GM12875 (cell line): Measurements from ENCODE around the gene EYS.

Experiments used
- H3K4me3 ChIP-seq: one replicate; pipeline ENCODE4 v1.5.1; 2011; ENCODE audit warnings: low read depth, low read length, control low read depth
- TF ChIP-seq, protein P1 (sequence below): IDR thresholded peaks from 2 replicates; pipeline ENCODE4 v1.5.1; 2011; ENCODE audit warnings: low read depth, mild to moderate bottlenecking, control low read depth, inconsistent platforms, low read length, moderate library complexity, borderline replicate concordance; ENCODE audit not compliant: insufficient read depth

EYS gene

GRCh38 chr6:63797721-63798120 is 1909.3 kb downstream of the EYS start:
- TF ChIP-seq, protein P1, sequence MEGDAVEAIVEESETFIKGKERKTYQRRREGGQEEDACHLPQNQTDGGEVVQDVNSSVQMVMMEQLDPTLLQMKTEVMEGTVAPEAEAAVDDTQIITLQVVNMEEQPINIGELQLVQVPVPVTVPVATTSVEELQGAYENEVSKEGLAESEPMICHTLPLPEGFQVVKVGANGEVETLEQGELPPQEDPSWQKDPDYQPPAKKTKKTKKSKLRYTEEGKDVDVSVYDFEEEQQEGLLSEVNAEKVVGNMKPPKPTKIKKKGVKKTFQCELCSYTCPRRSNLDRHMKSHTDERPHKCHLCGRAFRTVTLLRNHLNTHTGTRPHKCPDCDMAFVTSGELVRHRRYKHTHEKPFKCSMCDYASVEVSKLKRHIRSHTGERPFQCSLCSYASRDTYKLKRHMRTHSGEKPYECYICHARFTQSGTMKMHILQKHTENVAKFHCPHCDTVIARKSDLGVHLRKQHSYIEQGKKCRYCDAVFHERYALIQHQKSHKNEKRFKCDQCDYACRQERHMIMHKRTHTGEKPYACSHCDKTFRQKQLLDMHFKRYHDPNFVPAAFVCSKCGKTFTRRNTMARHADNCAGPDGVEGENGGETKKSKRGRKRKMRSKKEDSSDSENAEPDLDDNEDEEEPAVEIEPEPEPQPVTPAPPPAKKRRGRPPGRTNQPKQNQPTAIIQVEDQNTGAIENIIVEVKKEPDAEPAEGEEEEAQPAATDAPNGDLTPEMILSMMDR, result no peak
- no peak overlapping the region for H3K4me3 ChIP-seq

GRCh38 chr6:63795826-63796225 is 1911.2 kb downstream of the EYS start:
- no peak overlapping the region for H3K4me3 ChIP-seq
- TF ChIP-seq, protein P1, result no peak

DNA sequence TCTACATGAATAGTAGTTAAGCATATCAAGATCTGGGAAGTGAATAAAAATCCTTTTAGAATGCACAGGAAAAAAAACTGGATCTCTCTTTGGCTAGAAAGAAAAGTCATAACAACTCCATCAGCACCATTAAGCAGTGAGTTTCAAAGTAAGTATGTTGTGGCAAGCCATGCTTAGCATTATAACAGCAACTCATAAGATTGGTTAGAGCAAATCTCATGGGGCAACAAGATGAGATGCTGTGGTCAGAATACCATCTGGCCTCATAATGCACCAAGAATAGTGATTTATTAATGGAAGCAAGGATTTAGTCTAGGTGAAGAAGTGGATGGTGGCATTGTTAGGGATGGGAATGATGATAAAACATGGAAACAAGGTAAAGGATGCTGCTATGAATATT is 1912.0 kb downstream of the EYS start:
- TF ChIP-seq, protein P1, result no peak
- H3K4me3 ChIP-seq, result no peak overlapping the region

DNA sequence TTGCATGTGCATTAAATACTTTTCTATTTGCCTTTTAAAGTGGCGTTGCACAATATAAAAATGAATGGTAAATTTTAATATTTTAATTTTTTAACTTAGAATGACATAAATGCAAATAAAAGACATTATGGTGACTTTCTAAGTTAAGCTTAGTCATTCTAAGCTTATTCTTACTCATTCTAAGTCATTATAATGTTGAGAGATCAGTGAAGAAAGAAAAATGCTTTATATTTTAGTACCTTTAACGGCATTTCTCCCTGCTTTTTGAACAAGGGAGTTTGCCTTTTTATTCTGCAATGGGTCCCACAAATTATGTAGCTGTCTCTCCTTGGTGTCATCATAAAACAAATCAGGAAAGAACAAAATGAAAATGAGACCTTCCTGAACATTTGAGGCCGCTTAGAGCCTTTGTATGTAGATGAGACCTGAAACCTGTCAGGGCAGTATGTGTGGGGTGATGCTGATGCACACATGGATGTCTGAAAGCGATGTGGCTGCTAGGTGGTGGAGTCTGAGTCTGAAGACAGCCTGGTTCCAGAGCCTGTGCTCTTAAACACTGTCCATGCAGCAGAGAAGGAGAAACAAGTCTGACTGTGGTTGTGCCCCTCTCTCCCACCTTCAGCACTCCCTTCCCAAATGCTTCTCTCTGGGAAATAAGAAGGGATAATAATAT is 1913.4 kb downstream of the EYS start:
- TF ChIP-seq, protein P1, result no peak
- H3K4me3 ChIP-seq, result no peak overlapping the region

DNA sequence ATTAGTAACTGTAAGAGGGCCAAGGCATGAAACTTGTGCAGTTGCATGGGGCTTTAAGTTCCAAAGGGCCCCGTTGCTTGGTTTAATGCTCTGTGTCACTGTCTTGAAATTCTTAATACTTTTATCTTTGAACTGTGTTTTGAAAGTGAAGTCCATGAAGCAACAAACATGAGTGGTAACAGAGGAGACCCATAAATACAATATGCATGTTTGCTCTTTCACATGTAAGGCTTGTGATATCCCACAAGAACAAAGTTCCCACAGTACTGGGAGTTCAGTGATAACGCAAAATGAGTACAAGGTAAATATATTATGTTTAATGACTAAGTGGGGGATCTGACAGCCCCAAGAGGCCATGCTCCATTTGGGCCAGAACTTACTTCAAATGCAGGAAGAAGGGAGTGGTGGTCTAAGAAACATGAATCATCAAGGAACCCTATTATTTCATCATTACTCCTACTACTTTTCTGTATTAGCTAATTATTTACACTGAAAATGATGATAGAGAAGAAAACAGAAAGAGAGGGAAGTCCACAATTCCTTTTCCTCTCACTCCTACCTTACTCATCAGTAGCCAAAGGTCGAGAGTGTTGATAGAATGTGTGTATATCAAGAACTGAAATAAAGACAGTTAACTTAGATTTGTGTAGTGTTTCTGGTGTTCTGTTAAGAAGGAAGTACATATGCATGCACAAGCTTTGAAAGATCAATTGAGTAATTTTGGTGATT is 1914.1 kb downstream of the EYS start:
- H3K4me3 ChIP-seq, result no peak overlapping the region
- TF ChIP-seq, protein P1, result no peak

DNA sequence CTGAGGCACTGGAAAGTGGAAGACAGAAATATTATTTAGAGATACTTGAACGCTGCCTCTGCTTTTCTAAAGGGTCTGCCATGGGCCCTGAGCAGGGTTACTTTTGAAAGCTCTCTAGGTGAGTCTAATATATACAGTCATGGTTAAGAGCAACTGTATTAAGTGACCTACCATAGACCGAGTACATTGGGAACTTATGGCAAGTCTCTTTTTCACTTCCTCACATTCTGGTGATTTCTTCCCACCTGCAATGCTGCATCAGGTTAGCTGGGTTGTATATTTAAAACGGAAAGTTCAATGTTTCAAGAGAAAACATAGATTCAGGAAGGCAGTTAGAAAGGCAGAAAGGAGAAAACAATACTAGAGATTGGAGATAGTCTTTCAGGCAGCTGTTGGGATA is 1916.7 kb downstream of the EYS start:
- TF ChIP-seq, protein P1, result no peak
- H3K4me3 ChIP-seq, result no peak overlapping the region

DNA sequence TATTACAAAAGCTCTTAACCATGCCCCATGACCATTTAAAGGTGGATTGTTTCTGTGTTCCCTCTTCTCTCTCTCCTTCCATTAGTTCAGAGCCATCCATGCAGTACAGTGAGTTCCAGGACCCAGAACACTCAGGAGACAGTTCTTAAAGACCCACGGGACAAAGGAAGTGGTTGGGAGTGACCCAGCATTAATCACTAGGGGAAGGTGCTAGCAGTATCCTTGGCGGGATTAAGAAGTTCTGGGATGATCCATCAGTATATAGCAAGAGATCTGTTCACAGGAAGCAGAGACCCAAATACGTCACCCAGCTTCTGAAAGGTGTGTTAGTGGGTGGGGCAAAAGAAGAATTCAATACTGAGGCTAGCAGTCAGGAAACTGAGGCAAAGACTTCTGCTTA is 1917.3 kb downstream of the EYS start:
- TF ChIP-seq, protein P1, result no peak

More for the DNA sequence above, 1917.3 kb downstream of the EYS start:
- H3K4me3 ChIP-seq, result no peak overlapping the region
